GM21723 (cell line): ENCODE measurements around the gene GCNT4.

Experiments
- ATAC-seq: cut with Tn5 transposase; IDR thresholded peaks from one replicate; pipeline ENCODE4 v1.9.1; 2021; ENCODE audit warnings: mild to moderate bottlenecking, moderate library complexity; ENCODE audit not compliant: unreplicated experiment

GCNT4 gene

GRCh38 chr5:75018805-75019587 is 33.4 kb downstream of the GCNT4 start:
- ATAC-seq = no peak

GRCh38 chr5:75017971-75018370 is 34.4 kb downstream of the GCNT4 start:
- no peak for ATAC-seq

- ATAC-seq = no peak
Measured at GRCh38 chr5:75016896-75017295, 35.5 kb downstream of the GCNT4 start.

GRCh38 chr5:75012748-75013147 is 39.6 kb downstream of the GCNT4 start:
- no peak for ATAC-seq

- ATAC-seq = no peak
Measured at GRCh38 chr5:75010838-75011237, 41.5 kb downstream of the GCNT4 start.

- no peak for ATAC-seq
Measured at GRCh38 chr5:75009556-75010345, 42.6 kb downstream of the GCNT4 start.

- ATAC-seq = no peak
Measured at GRCh38 chr5:75006865-75007822, 45.2 kb downstream of the GCNT4 start.

- ATAC-seq = no peak
Measured at GRCh38 chr5:75005561-75005960, 46.8 kb downstream of the GCNT4 start.
